Adrenal gland (tissue), 5 donors: Measurements from ENCODE around the gene CCDC90B.

Source experiments
- POLR2A ChIP-seq, 2 donors: fragments of 450-650 bp; IDR thresholded peaks; one replicate each; pipeline ENCODE4 v1.6.1; 2017; ENCODE audit warnings: antibody characterized with exemption in 2 of 2, mild to moderate bottlenecking in 2 of 2, moderate library complexity in 1 of 2
- TF ChIP-seq, protein P1 (sequence below), 6 experiments: fragments of 450-650 bp in 4 of 6; fragments of 200-600 bp in 2 of 6; sonication (generic) in 1 of 6; IDR thresholded peaks; 1 replicate in 5 of 6; 2 replicates in 1 of 6; pipeline versions ENCODE4 v1.5.1 to v1.8.0; 2016 to 2021; ENCODE audit warnings: antibody characterized with exemption in 6 of 6, mild to moderate bottlenecking in 2 of 6, moderate library complexity in 1 of 6
- donor health status: DM: no; HTN: no; CAD: no.

DNA sequence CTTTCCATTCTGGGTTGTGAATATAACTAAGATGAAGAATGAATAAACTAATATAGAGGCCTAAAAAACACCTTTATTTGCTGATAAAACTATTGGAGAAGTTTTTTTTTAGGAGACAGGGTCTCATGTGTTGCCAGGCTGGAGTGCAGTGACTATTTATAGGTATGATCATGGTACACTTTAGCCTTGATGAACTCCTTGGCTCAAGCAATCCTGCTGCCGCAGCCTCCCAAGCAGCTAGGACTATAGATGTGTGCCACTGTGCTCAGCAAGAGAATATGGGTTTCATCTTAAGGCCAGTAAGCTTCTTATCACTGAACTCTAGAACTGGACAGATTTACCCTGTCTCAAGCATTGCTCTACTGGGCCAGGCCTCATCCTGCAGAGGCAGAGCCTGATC lies 26.6 kb downstream of the CCDC90B start:
- TF ChIP-seq, protein P1, sequence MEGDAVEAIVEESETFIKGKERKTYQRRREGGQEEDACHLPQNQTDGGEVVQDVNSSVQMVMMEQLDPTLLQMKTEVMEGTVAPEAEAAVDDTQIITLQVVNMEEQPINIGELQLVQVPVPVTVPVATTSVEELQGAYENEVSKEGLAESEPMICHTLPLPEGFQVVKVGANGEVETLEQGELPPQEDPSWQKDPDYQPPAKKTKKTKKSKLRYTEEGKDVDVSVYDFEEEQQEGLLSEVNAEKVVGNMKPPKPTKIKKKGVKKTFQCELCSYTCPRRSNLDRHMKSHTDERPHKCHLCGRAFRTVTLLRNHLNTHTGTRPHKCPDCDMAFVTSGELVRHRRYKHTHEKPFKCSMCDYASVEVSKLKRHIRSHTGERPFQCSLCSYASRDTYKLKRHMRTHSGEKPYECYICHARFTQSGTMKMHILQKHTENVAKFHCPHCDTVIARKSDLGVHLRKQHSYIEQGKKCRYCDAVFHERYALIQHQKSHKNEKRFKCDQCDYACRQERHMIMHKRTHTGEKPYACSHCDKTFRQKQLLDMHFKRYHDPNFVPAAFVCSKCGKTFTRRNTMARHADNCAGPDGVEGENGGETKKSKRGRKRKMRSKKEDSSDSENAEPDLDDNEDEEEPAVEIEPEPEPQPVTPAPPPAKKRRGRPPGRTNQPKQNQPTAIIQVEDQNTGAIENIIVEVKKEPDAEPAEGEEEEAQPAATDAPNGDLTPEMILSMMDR (IDR thresholded peaks at IDR 0.05) = no peak
- TF ChIP-seq POLR2A (IDR thresholded peaks at IDR 0.05) = no peak
